Thymus (tissue), 11 donors: ENCODE measurements around the gene BACH2. TPM values are rescaled to one million over a fixed set of nuclear protein-coding genes. Genes with fewer than 3 reads are reported as not detected.
"Not testable (repeated sequence)": the region's sequence is repeated elsewhere in the genome, so short reads cannot be mapped to it uniquely, and the experiment has no call there.

ENCODE experiments used
- DNase-seq, 9 donors: peaks; one replicate each; pipeline ENCODE4 v3.0.0-alpha.2; 2013; ENCODE audit warnings: low spot score in 9 of 9, low read depth in 6 of 9, missing footprints in 1 of 9
- H3K27ac ChIP-seq, 2 donors: one replicate each; pipeline ENCODE4 v1.5.1; 2013; ENCODE audit warnings: control low read depth in 1 of 2, low read depth in 1 of 2, low read length in 1 of 2, mild to moderate bottlenecking in 1 of 2, moderate library complexity in 1 of 2
- H3K27me3 ChIP-seq, 2 donors: one replicate each; pipeline ENCODE4 v1.5.1; 2013; ENCODE audit warnings: low read length in 1 of 2; ENCODE audit not compliant: control insufficient read depth in 2 of 2, insufficient read depth in 1 of 2
- H3K36me3 ChIP-seq, 2 donors: one replicate each; pipeline ENCODE4 v1.5.1; 2013; ENCODE audit warnings: low read length in 1 of 2, mild to moderate bottlenecking in 1 of 2, moderate library complexity in 1 of 2; ENCODE audit not compliant: control insufficient read depth in 2 of 2, insufficient read depth in 2 of 2
- H3K4me1 ChIP-seq, 2 donors: one replicate each; pipeline ENCODE4 v1.5.1; 2013; ENCODE audit warnings: low read length in 2 of 2; ENCODE audit not compliant: control insufficient read depth in 2 of 2, insufficient read depth in 2 of 2
- H3K4me3 ChIP-seq, 2 donors: one replicate each; pipeline ENCODE4 v1.5.1; 2013; ENCODE audit warnings: low read length in 2 of 2, control low read depth in 1 of 2, mild to moderate bottlenecking in 1 of 2
- H3K9me3 ChIP-seq, 2 donors: one replicate each; pipeline ENCODE4 v1.5.1; 2013; ENCODE audit warnings: low read length in 1 of 2, mild to moderate bottlenecking in 1 of 2; ENCODE audit not compliant: control insufficient read depth in 2 of 2, insufficient read depth in 1 of 2
- WGBS: extraction: QIAGEN DNeasy Blood & Tissue Kit; methylation state at CpG from one replicate; pipeline ENCODE4 v1.1.7; 2013; 5-methylcytosine and 5-hydroxymethylcytosine counted together
- polyA plus RNA-seq: library from polyadenylated mRNA; stranded (reverse); fragments of 200-250 nt; gene quantifications from one replicate; pipeline ENCODE4 v1.2.3, GENCODE V29; 2013
- total RNA-seq: library from RNA; stranded (reverse); fragments of 120-200 nt; gene quantifications from one replicate; pipeline ENCODE4 v1.2.4, GENCODE V29; 2013
- donor health status: healthy.

BACH2 gene
- total and polyA plus RNA-seq, 2 donors, result 12.3 to 12.7 TPM

- not testable (repeated sequence) for H3K27me3 ChIP-seq, H3K27ac ChIP-seq, H3K4me1 ChIP-seq, H3K4me3 ChIP-seq, DNase-seq, H3K36me3 ChIP-seq, H3K9me3 ChIP-seq
- WGBS, result 95% methylated on average over 12 of the region's 12 CpGs
Observed at GRCh38 chr6:90054193-90054592, 242.4 kb downstream of the BACH2 start.

GRCh38 chr6:90053614-90054013 lies 243.0 kb downstream of the BACH2 start:
- DNase-seq, result no peak
- Histone ChIP-seq H3K36me3 (peaks cover 0 to 3% of the 10 kb centered on the region in 2 donors), H3K4me3 (no peak overlapping the region), H3K4me1 (no peaks in the 10 kb centered on the region), H3K27ac (no peak overlapping the region), H3K9me3 (peaks cover 0 to 10% of the 10 kb centered on the region in 2 donors), H3K27me3 (no peaks in the 10 kb centered on the region)
- whole genome bisulfite sequencing, result 97% methylated on average over 5 of the region's 5 CpGs

- no peak for DNase-seq
- Histone ChIP-seq H3K36me3 (peaks cover 3 to 4% of the 10 kb centered on the region in 2 donors), H3K4me1 (peaks cover 0 to 6% of the 10 kb centered on the region in 2 donors), H3K9me3 (peaks cover 0 to 6% of the 10 kb centered on the region in 2 donors), H3K4me3 (no peak overlapping the region), H3K27me3 (no peaks in the 10 kb centered on the region), H3K27ac (no peak overlapping the region)
- WGBS, result 85% methylated on average over 5 of the region's 5 CpGs
Observed at GRCh38 chr6:90049295-90049694, 247.3 kb downstream of the BACH2 start.

- WGBS, result 98% methylated on average over 2 of the region's 2 CpGs
Observed at GRCh38 chr6:90048206-90048967, 248.3 kb downstream of the BACH2 start.

GRCh38 chr6:90045535-90045934 lies 251.1 kb downstream of the BACH2 start:
- H3K27ac ChIP-seq, result no peak overlapping the region
- no peaks in the 10 kb centered on the region for H3K27me3 ChIP-seq
- peaks cover 3 to 4% of the 10 kb centered on the region in 2 donors for H3K36me3 ChIP-seq
- no peak for DNase-seq
- H3K4me1 ChIP-seq, result peaks cover 0 to 10% of the 10 kb centered on the region in 2 donors
- no peaks in the 10 kb centered on the region for H3K9me3 ChIP-seq
- no peak overlapping the region for H3K4me3 ChIP-seq
- whole genome bisulfite sequencing, result 99% methylated on average over 2 of the region's 2 CpGs

More at GRCh38 chr6:90048206-90048967, 248.3 kb downstream of the BACH2 start:
- Histone ChIP-seq H3K9me3 (no peaks in the 10 kb centered on the region), H3K36me3 (peaks cover 3 to 4% of the 10 kb centered on the region in 2 donors), H3K4me1 (peaks cover 0 to 10% of the 10 kb centered on the region in 2 donors), H3K4me3 (no peak overlapping the region), H3K27ac (no peak overlapping the region), H3K27me3 (no peaks in the 10 kb centered on the region)
- no peak for DNase-seq

GRCh38 chr6:90044833-90045381 lies 251.7 kb downstream of the BACH2 start:
- Histone ChIP-seq H3K27me3 (no peaks in the 10 kb centered on the region), H3K27ac (no peak overlapping the region), H3K36me3 (peaks cover 3 to 4% of the 10 kb centered on the region in 2 donors), H3K4me1 (peaks cover 0 to 10% of the 10 kb centered on the region in 2 donors), H3K4me3 (no peak overlapping the region), H3K9me3 (no peaks in the 10 kb centered on the region)
- DNase-seq, result no peak
- WGBS, result 47% methylated on average over 3 of the region's 3 CpGs

- DNase-seq, result no peak
Observed at GRCh38 chr6:90044182-90044832, 252.3 kb downstream of the BACH2 start.

GRCh38 chr6:90040931-90041330 lies 255.7 kb downstream of the BACH2 start:
- Histone ChIP-seq H3K4me1 (peaks cover 0 to 10% of the 10 kb centered on the region in 2 donors), H3K27me3 (no peaks in the 10 kb centered on the region), H3K9me3 (no peaks in the 10 kb centered on the region), H3K27ac (no peak overlapping the region), H3K4me3 (no peak overlapping the region), H3K36me3 (no peaks in the 10 kb centered on the region)
- no peak for DNase-seq
- WGBS, result 98% methylated on average over 4 of the region's 4 CpGs

More at GRCh38 chr6:90044182-90044832, 252.3 kb downstream of the BACH2 start:
- H3K4me1 ChIP-seq, result peaks cover 0 to 10% of the 10 kb centered on the region in 2 donors
- no peaks in the 10 kb centered on the region for H3K27me3 ChIP-seq
- 83% methylated on average over 7 of the region's 7 CpGs for WGBS
- H3K27ac ChIP-seq, result no peak overlapping the region
- no peaks in the 10 kb centered on the region for H3K9me3 ChIP-seq
- no peak overlapping the region for H3K4me3 ChIP-seq
- H3K36me3 ChIP-seq, result peaks cover 3 to 4% of the 10 kb centered on the region in 2 donors

GRCh38 chr6:90039911-90040310 lies 256.7 kb downstream of the BACH2 start:
- H3K9me3 ChIP-seq, result no peaks in the 10 kb centered on the region
- no peak overlapping the region for H3K27ac ChIP-seq
- no peak overlapping the region for H3K4me3 ChIP-seq
- no peak for DNase-seq
- H3K4me1 ChIP-seq, result peaks cover 0 to 10% of the 10 kb centered on the region in 2 donors
- WGBS, result 96% methylated on average over 2 of the region's 2 CpGs
- no peaks in the 10 kb centered on the region for H3K36me3 ChIP-seq
- no peaks in the 10 kb centered on the region for H3K27me3 ChIP-seq
